Measurements from ENCODE around the gene TRAFD1.

DNA sequence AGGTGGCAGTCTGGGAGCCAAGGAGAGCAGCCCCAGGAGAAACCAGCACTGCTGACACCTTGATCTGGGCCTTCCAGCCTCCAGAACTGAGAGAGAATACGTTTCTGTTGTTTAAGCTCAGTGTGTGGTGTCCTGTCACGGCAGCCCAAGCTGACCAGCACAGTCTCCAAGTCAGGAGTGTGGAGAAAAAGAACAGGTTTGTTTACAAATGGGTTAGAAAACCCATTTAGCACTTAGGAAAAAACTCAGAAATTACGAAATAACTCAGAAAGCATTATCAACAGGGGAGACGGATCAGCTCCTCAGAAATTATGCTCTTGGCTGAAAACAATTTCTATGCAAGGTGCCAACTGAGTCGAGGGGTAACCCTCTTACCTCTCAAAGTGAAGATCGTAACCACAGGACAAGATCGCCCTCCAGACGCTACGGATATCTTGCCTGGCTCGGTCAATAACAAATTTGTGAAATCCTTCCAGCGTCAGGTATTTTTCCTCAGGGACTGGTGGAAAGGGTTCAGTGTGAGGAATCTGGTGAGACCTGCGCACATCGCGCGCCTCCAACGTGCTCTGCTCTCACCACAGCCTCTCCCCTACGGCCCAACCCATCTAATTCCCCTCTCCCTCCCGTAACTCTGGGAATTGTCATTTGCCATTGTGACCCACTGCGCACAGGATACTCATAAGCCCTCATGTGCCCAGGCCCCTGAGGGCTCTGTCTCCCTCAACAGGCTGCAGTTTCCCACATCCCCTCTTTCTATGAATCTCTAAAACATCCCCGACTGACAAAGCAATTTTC is 50.2 kb downstream of the TRAFD1 start:
- no peak for TF ChIP-seq POLR2AphosphoS5 (IDR thresholded peaks at IDR 0.05; ENCODE audit: insufficient read depth in 1 of 2, low read depth in 1 of 2)
- TF ChIP-seq, protein P1, sequence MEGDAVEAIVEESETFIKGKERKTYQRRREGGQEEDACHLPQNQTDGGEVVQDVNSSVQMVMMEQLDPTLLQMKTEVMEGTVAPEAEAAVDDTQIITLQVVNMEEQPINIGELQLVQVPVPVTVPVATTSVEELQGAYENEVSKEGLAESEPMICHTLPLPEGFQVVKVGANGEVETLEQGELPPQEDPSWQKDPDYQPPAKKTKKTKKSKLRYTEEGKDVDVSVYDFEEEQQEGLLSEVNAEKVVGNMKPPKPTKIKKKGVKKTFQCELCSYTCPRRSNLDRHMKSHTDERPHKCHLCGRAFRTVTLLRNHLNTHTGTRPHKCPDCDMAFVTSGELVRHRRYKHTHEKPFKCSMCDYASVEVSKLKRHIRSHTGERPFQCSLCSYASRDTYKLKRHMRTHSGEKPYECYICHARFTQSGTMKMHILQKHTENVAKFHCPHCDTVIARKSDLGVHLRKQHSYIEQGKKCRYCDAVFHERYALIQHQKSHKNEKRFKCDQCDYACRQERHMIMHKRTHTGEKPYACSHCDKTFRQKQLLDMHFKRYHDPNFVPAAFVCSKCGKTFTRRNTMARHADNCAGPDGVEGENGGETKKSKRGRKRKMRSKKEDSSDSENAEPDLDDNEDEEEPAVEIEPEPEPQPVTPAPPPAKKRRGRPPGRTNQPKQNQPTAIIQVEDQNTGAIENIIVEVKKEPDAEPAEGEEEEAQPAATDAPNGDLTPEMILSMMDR (IDR thresholded peaks at IDR 0.05): no peak
- no peak for TF ChIP-seq POLR2A (IDR thresholded peaks at IDR 0.05)

Data from vagina (tissue), 2 donors.